SJSA1 (cell line): ENCODE data around the gene VASN. TPM values are rescaled to one million over a fixed set of nuclear protein-coding genes. Genes with fewer than 3 reads are reported as not detected.
"Not testable (repeated sequence)": the region's sequence is repeated elsewhere in the genome, so short reads cannot be mapped to it uniquely, and the experiment has no call there.

Experiments used
- DNase-seq, 2 experiments: peaks; one replicate each; pipeline ENCODE4 v3.0.0-alpha.2; 2015 to 2020; ENCODE audit warnings: low spot score in 2 of 2, low read depth in 1 of 2
- H3K27ac ChIP-seq: fragments of 250-450 bp; sonication (Bioruptor Pico); 2 replicates; pipeline ENCODE4 v1.5.1; 2020; ENCODE audit warnings: mild to moderate bottlenecking, moderate library complexity
- H3K27me3 ChIP-seq: fragments of 250-450 bp; sonication (Bioruptor Pico); replicated peaks from 2 replicates; pipeline ENCODE4 v1.5.1; 2020; ENCODE audit warnings: mild to moderate bottlenecking, moderate library complexity
- H3K36me3 ChIP-seq: fragments of 250-450 bp; sonication (Bioruptor Pico); 2 replicates; pipeline ENCODE4 v1.5.1; 2020; ENCODE audit warnings: mild to moderate bottlenecking
- H3K4me1 ChIP-seq: fragments of 250-450 bp; sonication (Bioruptor Pico); replicated peaks from 2 replicates; pipeline ENCODE4 v1.6.1; 2021; ENCODE audit warnings: mild to moderate bottlenecking
- H3K4me3 ChIP-seq: fragments of 250-450 bp; sonication (Bioruptor Pico); 2 replicates; pipeline ENCODE4 v1.5.1; 2020; ENCODE audit warnings: mild to moderate bottlenecking
- H3K9me3 ChIP-seq: fragments of 250-450 bp; sonication (Bioruptor Pico); replicated peaks from 2 replicates; pipeline ENCODE4 v1.5.1; 2020; ENCODE audit warnings: mild to moderate bottlenecking
- total RNA-seq: library from RNA; depleted of rRNA; stranded (reverse); fragments of >200 nt; shearing (Covaris generic); gene quantifications from 2 replicates; pipeline ENCODE4 v1.2.3, GENCODE V29; 2014

The VASN gene
- total RNA-seq, 1 experiment from 2014 or later, result 93.6 TPM

- Histone ChIP-seq H3K27ac (no peak overlapping the region), H3K4me3 (no peak overlapping the region), H3K4me1 (no peaks in the 10 kb centered on the region), H3K27me3 (no peaks in the 10 kb centered on the region), H3K36me3 (peaks cover 35% of the 10 kb centered on the region), H3K9me3 (no peaks in the 10 kb centered on the region)
- no peak for DNase-seq
Measured at GRCh38 chr16:4342866-4343744, 28.5 kb upstream of the VASN start.

GRCh38 chr16:4344300-4344982, 27.2 kb upstream of the VASN start:
- H3K36me3 ChIP-seq, result peaks cover 24% of the 10 kb centered on the region
- H3K4me1 ChIP-seq, H3K27ac ChIP-seq, DNase-seq, H3K9me3 ChIP-seq, H3K4me3 ChIP-seq, H3K27me3 ChIP-seq: not testable (repeated sequence)

- H3K36me3 ChIP-seq, result peaks cover 21% of the 10 kb centered on the region
- H3K4me1 ChIP-seq, result no peaks in the 10 kb centered on the region
- H3K27me3 ChIP-seq, result no peaks in the 10 kb centered on the region
- DNase-seq, result no peak
- H3K9me3 ChIP-seq, result no peaks in the 10 kb centered on the region
- no peak overlapping the region for H3K27ac ChIP-seq
- no peak overlapping the region for H3K4me3 ChIP-seq
Measured at GRCh38 chr16:4344983-4345835, 26.4 kb upstream of the VASN start.

- Histone ChIP-seq H3K36me3 (peaks cover 18% of the 10 kb centered on the region), H3K27ac (no peak overlapping the region), H3K4me3 (no peak overlapping the region), H3K27me3 (no peaks in the 10 kb centered on the region), H3K9me3 (0 out of 2 replicates have a peak, but pooled peaks cover 3% of the 10 kb centered on the region), H3K4me1 (no peaks in the 10 kb centered on the region; the same call in 1 of the 2 replicates)
- no peak for DNase-seq
Measured at GRCh38 chr16:4345836-4346781, 25.5 kb upstream of the VASN start.

- peaks cover 16% of the 10 kb centered on the region for H3K36me3 ChIP-seq
- 0 out of 2 replicates have a peak, but pooled peaks cover 3% of the 10 kb centered on the region for H3K9me3 ChIP-seq
- peaks cover 7% of the 10 kb centered on the region for H3K4me1 ChIP-seq
- H3K27me3 ChIP-seq, result no peaks in the 10 kb centered on the region
- no peak overlapping the region for H3K27ac ChIP-seq
- DNase-seq, result no peak
- no peak overlapping the region for H3K4me3 ChIP-seq
Measured at GRCh38 chr16:4347010-4347409, 24.6 kb upstream of the VASN start.

GRCh38 chr16:4347765-4348509, 23.7 kb upstream of the VASN start:
- Histone ChIP-seq H3K4me1 (peaks cover 7% of the 10 kb centered on the region), H3K27ac (no peak overlapping the region), H3K9me3 (0 out of 2 replicates have a peak, but pooled peaks cover 3% of the 10 kb centered on the region), H3K36me3 (peaks cover 16% of the 10 kb centered on the region), H3K4me3 (no peak overlapping the region), H3K27me3 (no peaks in the 10 kb centered on the region)
- DNase-seq, result no peak

- H3K27ac ChIP-seq, result no peak overlapping the region
- H3K9me3 ChIP-seq, result 0 out of 2 replicates have a peak, but pooled peaks cover 3% of the 10 kb centered on the region
- no peak overlapping the region for H3K4me3 ChIP-seq
- no peaks in the 10 kb centered on the region for H3K27me3 ChIP-seq
- H3K36me3 ChIP-seq, result peaks cover 13% of the 10 kb centered on the region
- peaks cover 7% of the 10 kb centered on the region for H3K4me1 ChIP-seq
- no peak for DNase-seq
Measured at GRCh38 chr16:4349332-4349731, 22.3 kb upstream of the VASN start.

- Histone ChIP-seq H3K36me3 (peaks cover 13% of the 10 kb centered on the region), H3K9me3 (0 out of 2 replicates have a peak, but pooled peaks cover 3% of the 10 kb centered on the region), H3K27me3 (no peaks in the 10 kb centered on the region), H3K4me3 (peak overlapping the region; percentile 91), H3K27ac (peak overlapping the region; percentile 32; the same call in 1 of the 2 replicates), H3K4me1 (peaks cover 7% of the 10 kb centered on the region)
- DNase-seq, result no peak
Measured at GRCh38 chr16:4350365-4350786, 21.3 kb upstream of the VASN start.

GRCh38 chr16:4350787-4351659, 20.6 kb upstream of the VASN start, which contains the start of gene PAM16:
Gene PAM16 (minus strand): TSS chr16:4351321. CDS start chr16:4351234, 87 bp downstream.
- Histone ChIP-seq H3K36me3 (peaks cover 13% of the 10 kb centered on the region), H3K4me1 (peaks cover 7% of the 10 kb centered on the region), H3K27ac (peak within 1 kb of the TSS; percentile 32; the same call in 1 of the 2 replicates), H3K9me3 (0 out of 2 replicates have a peak, but pooled peaks cover 3% of the 10 kb centered on the region), H3K4me3 (peak within 1 kb of the TSS; percentile 91), H3K27me3 (no peaks in the 10 kb centered on the region)
- peak; percentile 76 to 98 for DNase-seq

GRCh38 chr16:4351880-4352279, 19.8 kb upstream of the VASN start:
- peak in 1 of 2 experiments; percentile 44 for DNase-seq
- Histone ChIP-seq H3K36me3 (peaks cover 13% of the 10 kb centered on the region), H3K27me3 (no peaks in the 10 kb centered on the region), H3K9me3 (0 out of 2 replicates have a peak, but pooled peaks cover 3% of the 10 kb centered on the region), H3K27ac (no peak overlapping the region), H3K4me3 (no peak overlapping the region), H3K4me1 (peaks cover 7% of the 10 kb centered on the region)

- H3K4me1 ChIP-seq, result peaks cover 7% of the 10 kb centered on the region
Measured at GRCh38 chr16:4352843-4353242, 18.8 kb upstream of the VASN start.

More at GRCh38 chr16:4352843-4353242, 18.8 kb upstream of the VASN start:
- Histone ChIP-seq H3K27me3 (no peaks in the 10 kb centered on the region), H3K4me3 (no peak overlapping the region), H3K36me3 (peaks cover 13% of the 10 kb centered on the region), H3K27ac (no peak overlapping the region), H3K9me3 (0 out of 2 replicates have a peak, but pooled peaks cover 3% of the 10 kb centered on the region)
- DNase-seq, result no peak
